GM21717 (cell line): ENCODE data around the gene AIF1.
"Not testable (repeated sequence)": the region's sequence is repeated elsewhere in the genome, so short reads cannot be mapped to it uniquely, and the experiment has no call there.

Experiments
- ATAC-seq: cut with Tn5 transposase; IDR thresholded peaks from one replicate; pipeline ENCODE4 v1.9.1; 2021; ENCODE audit warnings: mild to moderate bottlenecking, moderate library complexity; ENCODE audit not compliant: unreplicated experiment

Gene AIF1

DNA sequence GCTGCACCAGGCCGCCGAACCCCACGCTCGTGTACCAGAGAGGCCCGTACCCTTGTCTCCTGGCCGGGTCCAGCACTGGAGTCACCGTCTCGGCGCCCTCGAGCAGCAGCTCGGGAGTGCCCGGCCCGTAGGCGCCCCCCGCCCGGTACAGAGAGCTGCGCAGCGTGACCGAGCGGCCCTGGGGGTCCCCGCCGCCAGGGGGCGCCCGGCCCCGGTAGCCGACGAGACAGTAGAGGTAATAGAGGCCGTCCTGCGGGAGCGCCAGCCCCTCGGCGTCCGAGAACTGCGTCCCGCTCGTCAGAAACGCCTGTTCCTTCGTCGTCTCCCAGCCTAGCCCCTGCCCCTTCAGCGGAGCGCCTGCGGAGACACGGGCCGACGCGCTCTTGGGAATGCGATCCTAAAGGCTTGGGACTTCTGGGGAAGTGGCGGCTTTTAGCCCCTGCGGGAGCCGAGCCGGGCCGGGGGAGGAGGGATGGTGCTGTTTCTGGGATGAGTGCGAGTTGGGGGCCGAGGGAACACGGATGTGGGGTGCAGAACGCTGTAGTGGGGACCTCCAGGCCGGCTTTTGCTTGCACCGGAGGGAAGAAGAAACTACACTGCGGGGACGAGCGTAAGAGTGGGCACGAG is 34.1 kb upstream of the AIF1 start:
- ATAC-seq = peak; percentile 40

DNA sequence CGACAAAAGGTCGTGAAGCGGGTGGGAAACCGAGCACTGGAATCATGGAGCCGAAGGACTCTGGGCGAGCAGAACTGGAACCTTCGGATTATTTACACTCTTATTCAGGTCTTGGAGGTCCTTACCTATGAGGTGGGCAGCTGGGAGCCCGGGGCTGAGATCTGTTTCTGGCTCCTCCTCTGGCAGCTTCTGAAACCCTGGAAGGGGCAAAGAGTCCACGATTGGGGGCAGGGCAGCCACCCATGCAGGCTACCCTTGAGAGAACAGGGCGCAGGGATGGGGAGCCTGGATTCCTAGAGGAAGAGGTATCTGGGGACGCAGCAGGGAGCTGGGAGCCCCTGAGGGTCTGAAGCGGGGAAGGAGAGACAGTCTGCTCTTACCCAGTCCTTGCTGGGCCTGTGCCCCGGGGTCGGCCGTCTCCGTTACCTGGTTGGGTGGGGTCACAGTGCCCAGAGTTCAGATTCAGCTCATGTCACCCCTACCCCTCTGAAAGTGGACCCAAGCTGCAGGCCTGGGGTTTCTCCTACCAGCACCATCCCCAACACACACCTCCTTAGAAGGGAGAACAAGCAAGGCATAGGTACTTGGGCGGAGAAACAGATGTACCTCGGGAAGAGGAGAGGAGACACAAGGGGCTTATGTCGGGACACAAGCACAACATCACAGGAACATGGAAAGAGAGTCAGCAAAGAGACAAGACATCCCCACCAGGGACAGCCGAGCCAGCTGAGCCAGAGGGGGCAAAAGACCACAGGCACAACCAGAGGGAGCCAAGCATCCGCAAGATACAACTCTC is 33.4 kb upstream of the AIF1 start:
- ATAC-seq = no peak

DNA sequence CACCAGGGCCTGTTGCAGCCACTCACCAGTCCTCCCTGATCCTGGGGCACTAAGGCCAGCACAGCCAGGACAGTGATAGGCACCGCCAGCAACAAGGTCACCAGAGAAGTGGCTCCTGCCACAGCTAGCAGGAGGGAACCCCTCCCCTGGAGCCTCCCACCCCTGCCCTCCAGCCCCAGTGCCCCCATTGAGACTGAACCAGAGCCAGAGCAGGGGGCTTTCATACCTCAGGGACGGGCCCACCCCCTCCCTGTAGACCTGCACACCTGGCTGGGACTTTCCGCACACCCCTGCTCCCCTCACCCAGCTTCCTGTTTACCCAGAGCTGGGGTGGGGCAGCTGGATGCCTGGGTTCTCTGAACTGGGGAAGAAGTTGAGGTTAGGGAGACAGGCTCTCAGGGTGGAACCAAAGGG is 32.8 kb upstream of the AIF1 start, which contains the start of gene LTB:
TSS of gene LTB (minus strand) at position 195 of the 414 bp plus-strand sequence. CDS start at position 188, 7 bp downstream.
- ATAC-seq = no peak

DNA sequence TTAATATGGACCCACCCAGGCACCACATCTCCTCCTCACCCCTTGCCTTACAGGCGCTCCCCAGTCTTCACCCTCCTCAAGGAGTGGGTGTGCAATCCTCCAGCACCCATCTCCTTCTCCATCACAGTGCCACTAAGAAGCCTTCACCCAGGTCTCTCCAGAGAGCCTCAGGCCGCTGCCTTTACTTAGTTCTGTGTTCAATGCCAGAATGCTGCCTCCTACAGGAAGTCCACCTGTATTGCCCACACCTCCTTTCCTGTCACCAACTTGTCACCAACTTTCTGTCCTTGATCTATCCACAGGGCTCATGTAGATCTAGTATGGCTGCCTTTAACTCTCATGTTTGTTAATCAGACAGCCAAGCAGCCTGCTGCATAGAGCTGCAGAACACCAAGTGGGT is 29.5 kb upstream of the AIF1 start:
- no peak for ATAC-seq

DNA sequence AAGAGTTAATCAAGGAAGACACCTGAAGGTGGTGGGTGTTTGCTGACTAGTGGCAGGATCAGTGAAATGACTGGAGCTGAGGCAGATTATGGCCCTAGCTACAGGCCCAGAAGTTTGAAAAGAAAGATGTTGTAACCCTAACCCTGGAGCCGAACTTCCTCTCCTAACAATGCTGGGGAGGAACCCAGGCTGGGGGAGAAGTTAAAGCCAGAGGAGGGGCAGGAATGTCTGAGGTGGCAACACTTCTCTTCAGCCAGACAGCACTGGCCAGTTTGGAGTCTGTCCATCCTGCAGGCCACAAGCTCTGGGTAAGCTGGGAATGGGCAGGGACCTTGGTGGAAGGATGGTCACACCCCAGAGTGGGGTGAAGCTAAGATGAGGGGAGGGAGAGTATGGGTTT is 29.0 kb upstream of the AIF1 start, which contains the start of gene LST1:
TSS of gene LST1 (plus strand) at position 270 of the 400 bp plus-strand sequence. CDS start 1,023 bp downstream, outside the sequence.
- no peak for ATAC-seq

DNA sequence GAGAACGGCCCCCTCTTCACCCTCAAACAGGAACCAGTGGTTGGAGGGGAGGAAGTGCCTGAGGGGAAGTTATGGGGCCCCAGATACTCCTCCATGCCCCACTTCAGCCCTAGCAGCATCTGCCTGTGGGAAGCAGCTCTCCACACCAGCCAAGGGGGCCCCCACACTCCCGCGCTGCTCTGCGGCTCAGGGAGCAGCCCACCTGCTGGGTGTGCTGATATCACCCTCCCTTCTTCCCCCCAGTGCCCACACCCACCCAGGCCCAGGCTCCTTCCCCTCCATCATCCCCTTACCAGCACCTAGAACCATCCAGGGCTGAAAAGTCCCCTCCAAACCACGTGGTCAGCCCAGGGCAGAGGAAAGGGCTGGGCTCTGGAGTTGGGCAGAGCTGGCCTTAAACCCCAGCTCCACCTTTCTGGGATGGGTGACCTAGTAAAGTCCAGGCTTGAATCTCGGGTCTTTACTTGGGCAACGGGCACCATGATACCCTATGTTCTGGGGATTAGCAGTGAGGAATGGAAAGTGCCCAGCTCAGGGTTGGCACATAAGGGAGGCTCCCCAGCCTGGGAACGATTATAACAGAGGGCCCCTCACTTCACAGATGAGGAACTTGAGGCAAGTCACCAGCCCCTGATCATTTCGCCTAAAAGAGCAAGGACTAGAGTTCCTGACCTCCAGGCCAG is 28.3 kb upstream of the AIF1 start:
- ATAC-seq = no peak

DNA sequence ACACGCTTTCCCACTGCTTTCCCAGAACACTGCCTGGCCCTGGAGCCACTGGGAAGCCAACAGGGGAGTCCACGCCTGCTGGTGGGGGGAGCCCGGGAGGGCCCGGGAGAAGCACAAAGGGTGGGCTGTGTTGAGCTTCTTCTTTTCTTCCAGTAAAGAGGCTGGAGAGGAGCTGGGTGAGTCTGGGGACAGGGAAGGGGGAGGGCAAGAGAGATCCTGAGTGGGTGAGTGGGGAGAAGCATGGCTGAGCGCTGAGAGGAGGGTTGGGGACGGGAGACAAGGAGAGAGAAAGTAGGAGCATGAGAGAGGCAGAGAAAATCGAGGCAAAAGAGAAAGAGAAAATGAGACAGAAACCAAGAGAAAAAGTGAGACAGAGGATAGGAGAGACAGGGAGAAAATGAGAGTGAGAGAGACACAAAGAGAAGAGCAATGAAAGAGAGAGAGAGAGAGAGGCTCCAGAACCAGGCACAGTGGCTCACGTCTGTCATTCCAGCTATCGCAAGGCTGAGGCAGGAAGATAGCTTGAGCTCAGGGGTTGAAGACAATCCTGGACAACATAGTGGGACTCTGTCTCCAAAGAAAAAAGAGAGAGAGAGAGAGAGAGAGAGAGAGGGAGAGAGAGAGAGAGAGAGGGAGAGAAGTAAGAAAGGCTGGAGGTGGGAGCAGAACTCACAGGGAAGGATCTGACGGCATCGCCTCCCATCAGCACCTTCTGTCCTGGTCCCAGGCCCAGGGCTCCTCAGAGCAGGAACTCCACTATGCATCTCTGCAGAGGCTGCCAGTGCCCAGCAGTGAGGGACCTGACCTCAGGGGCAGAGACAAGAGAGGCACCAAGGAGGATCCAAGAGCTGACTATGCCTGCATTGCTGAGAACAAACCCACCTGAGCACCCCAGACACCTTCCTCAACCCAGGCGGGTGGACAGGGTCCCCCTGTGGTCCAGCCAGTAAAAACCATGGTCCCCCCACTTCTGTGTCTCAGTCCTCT is 26.9 kb upstream of the AIF1 start:
- no peak for ATAC-seq

DNA sequence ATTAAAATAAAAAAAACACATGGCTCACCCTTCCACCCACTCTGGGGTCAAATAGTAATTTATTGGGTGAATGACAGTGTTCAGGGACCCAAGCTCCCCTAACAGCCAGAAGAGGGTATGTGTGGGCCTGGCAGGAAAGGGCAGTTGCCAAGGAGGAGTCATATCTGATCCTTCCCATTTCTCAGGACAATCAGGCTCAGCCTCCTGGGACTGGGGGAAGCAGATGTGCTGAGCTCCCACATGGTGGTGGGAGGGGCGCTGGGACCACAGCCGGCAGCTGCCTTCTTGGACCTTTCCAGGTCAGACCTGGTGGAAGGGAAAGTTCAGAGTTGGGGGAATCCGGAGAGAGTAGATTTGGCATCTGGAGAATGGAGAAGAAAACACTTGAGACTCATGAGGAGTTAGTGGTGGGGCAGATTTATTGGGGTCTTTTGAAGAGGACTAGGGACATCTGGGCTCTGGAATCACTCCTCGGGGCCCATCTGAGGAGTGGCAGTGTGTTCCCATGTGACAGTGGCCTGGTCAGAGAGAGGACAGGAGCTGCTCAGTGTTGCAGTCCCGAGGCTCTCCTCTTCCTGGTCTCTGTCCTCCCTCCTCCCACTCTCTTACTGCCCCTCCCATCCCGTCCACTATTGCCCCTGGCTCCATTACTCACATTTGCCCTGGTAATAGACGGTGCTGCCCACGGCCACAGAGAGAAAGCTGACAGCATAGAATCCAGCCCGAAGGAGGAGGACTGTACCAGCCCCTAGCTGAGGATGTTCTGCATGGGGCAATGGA is 26.0 kb upstream of the AIF1 start:
- no peak for ATAC-seq

DNA sequence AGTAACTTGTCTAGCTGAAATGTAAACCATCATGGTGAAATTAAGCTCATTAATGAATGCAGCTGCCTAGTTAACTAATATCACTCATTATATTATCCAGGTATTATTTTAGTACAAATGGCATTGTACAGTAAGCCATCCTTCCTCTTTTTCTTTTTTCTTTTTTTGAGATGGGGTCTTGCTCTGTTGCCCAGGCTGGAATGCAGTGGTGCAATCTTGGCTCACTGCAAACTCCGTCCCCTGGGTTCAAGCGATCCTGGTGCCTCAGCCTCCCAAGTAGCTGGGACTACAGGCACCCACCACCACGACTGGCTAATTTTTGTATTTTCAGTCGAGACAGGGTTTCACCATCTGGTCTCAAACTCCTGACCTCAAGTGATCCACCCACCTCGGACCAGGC is 24.3 kb upstream of the AIF1 start:
- ATAC-seq = not testable (repeated sequence)

DNA sequence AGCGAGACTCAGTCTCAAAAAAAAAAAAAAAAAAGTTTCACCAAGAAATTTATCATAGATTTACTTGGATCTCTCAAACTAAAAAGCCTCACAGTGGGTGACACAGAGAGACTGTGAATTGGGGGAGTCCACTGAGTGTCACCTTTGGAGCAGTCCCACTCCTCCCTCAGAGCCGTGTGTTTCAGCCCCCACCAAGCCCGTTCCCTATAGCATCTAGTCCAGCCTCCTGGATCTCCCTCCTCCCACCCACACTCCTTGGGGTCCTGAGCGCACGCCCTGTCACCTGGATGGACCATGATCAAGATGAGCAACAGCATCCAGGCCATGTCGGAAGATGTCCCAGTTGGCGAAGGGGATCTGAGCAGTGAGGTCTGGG is 22.6 kb upstream of the AIF1 start:
- ATAC-seq = no peak

DNA sequence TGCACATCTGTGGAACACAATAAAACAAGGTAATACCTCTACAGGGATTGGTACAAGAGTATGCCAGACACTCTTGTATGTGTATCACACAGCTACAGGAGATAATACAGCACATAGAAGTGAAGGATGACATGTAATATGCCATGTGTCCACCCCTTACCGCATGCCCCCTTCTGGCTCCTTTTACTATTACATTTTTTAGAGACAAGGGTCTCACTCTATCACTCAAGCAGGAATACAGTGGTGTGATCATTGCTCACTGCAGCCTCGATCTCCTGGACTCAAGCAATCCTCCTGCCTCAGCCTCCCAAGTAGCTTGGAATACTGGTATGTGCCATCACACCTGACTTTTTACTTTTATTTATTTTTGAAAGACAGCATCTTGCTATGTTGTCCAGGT is 18.0 kb upstream of the AIF1 start:
- ATAC-seq = no peak

DNA sequence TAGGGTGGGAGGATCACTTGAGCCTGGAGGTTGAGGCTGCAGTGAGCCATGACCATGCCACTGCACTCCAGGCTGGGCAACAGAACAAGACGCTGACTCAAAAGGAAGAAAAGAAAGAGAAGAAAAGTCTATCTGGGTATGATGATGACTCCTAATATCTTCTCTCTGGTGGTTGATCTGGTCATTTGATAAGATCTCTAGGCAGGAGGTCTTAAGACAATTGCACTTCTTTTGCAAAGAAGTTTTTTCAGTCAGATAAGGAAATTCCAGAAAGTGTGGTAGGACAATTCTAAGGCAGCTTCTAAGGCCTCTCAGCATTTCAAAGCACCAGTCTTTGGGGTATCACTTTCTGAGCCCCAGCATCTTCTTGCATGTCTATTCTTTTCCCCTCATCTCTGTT is 7.7 kb upstream of the AIF1 start:
- ATAC-seq = no peak

DNA sequence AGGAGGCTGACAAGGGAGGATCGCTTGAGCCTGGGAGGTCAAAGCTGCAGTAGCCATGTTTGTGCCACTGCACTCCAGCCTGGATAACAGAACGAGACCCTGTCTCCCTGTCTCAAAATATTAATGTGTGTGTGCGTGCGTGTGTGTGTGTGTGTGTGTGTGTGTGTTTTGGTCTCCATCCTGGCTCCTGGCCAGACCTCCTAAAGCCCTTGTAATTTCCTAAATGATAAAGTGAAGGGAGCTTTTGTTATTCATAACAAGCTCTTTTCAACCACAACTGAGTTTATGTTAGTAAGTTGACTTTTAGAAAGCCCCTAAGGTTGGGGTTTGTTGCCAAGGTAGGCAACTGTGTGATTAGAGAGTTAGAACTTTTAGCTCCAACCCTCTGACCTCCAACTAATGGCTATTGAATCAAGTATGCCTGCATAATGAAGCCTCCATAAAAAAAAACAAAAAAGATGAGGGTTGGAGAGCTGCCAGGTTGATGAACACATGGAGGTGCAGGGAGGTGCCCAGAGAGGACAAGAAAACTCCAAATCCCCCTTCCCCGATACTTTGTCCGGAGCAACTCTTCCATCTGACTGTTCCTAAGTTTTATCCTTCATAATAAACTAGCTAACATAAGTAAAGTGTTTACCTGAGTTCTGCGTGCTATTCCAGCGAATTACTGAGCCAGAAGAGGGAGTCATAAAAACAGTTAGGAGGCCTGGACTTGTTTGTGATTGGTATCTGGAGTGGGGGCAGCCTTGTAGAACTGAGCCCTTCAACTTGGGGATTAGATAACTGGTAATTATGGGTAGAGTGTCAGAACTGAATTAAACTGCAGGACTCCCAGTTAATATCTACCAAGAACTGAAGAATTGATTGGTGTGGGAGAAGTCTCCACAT is 5.3 kb upstream of the AIF1 start:
- no peak for ATAC-seq

DNA sequence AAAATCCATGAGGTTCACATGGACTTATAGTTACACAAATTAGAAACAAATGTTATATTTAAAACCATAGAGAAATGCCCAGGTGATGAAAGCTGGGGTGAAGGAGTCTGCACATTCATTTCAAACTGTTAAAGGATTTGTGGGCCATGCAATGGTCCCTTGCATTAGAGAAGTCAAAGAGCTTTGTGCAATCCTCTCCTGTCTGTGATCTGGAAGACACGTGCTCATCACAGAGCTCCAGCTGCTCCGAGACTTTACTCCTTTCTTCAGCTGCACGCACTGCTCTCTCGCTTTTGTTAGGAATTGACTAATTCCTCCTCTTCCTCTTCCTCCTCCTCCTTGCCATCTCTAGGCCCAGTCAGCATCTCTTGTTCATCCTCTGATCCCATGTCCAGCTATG is 4.1 kb upstream of the AIF1 start:
- no peak for ATAC-seq

DNA sequence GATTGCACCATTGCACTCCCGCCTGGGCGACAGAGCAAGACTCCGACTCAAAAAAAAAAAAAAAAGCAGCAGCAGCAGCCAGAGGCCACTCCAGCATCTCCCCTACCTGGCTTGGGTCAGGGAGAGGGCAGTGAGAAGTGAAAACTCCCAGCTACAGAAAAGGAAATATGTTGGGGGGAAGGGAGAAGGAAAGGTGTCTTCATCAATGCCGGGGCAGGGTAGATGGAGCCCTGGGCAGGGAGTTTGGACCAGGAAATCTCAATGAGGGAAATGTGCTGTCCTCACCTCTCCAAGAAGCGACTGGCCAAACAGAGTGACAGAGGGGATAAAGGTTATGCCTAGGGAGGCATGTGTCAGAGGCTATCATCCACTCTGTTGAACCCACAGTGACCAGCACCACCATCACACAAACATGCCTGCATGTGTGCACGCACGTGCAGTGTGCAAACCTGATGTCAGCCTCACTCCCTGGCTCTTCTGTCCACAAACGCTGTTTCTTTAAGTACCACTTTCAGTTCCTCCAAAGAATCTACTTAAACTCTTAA is 887 bp upstream of the AIF1 start:
- no peak for ATAC-seq

DNA sequence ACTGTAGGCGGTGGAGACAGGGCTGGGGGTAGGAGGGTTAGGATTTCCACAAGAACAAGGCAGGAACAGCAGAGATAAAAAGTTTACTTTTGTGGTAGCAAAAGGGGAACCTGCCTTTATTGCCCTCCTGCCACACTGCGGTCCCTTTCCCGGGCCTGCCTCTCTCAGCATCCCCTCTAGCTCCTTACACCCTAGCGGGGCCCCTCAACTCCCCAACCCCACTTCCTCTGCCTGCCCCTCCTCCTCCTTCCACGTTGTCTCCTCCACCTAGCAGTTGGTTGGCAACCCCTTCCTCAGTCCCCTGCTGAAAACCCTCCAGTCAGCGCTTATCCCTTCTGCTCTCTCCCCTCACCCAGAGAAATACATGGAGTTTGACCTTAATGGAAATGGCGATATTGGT is 714 bp downstream of the AIF1 start:
- no peak for ATAC-seq

DNA sequence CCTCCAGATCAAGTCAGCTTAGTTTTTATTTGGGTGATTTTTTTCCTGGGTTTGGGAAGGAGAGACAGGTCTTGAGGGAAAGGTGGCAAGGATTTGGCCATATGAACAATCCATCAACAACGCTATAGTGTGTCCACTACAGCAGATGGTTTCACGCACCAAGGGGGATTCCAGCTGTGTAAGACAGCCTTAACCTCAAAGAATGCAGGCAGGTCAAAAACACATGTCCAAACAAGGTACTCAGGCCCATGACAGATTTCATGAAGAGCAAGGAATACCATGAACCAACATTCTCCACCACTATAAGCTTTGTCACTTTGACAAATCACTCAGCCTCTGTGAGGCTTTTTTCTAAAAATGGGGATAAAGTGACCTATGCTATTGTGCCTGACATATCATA is 2.0 kb downstream of the AIF1 start:
- no peak for ATAC-seq

DNA sequence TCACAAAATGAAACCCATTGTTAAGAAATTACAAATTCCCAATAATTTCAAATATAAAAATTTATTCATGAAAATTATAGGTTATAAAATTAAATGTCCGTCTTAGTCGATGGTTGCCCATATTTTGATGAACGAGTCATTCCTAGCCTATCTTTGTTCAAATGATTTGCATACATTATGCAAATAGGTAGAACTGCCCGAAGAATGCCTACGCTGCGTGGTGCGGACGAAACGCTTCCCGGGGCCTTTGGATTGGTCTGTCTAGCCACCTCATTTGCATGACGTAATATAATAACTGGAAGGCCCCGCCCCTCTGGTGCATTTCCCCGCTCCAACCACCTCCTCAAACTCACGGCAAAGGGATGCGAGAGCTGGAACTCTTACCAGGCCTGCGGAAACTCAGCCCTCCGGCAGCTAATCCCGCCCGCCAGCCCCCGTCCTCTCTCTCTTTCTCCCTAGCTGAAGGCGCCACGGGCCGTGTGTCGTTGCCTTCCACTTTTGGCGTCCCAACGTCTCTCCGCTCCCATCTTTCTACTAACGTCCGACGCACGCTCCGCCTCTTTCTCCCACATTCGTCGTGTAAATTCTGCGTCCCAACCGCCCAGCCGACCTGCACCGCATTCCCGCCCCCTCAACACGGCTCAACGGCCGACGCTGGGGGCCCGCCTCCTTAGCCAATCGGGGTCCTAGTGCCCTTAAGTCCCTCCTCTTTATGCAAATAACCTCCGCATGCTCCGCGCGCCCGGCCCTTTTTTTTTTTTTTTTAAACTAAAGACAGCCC is 5.0 kb downstream of the AIF1 start:
- ATAC-seq = peak; percentile 70
